Measurements from ENCODE around the gene PIK3CG.

GRCh38 chr7:106819546-106819945 lies 45.5 kb upstream of the PIK3CG start:
- TF ChIP-seq POLR2A (IDR thresholded peaks at IDR 0.05) = no peak
- TF ChIP-seq CTCF (IDR thresholded peaks at IDR 0.05) = no peak
- no peak for TF ChIP-seq EP300 (IDR thresholded peaks at IDR 0.05)
